Measurements from ENCODE around the gene KIF26A.

GRCh38 chr14:104200591-104200990, 62.2 kb downstream of the KIF26A start:
- TF ChIP-seq POLR2AphosphoS5 (IDR thresholded peaks at IDR 0.05) = no peak
- no peak for TF ChIP-seq POLR2A (IDR thresholded peaks at IDR 0.05)

Data from breast epithelium (tissue), 3 donors.